Activated T-cell treated with anti-CD3 and anti-CD28 coated beads, Interleukin-2, amount 50 U/mL, for 72 hours (primary cell): ENCODE measurements around the gene RAB3C. TPM values are rescaled to one million over a fixed set of nuclear protein-coding genes. Genes with fewer than 3 reads are reported as not detected.
"Not testable (repeated sequence)": the region's sequence is repeated elsewhere in the genome, so short reads cannot be mapped to it uniquely, and the experiment has no call there.

Experiments
- ATAC-seq, 2 donors: fragments of 150-1000 bp; cut with Tn5 transposase; replicated peaks in 1 of 2; 2 replicates each; pipeline ENCODE4 v1.10.0; 2021; ENCODE audit warnings: moderate library complexity in 2 of 2, mild to moderate bottlenecking in 1 of 2
- DNase-seq, 2 donors: peaks; one replicate each; pipeline ENCODE4 v3.0.0; 2021 to 2022; ENCODE audit warnings: mixed read lengths in 1 of 2
- H3K27ac Mint-ChIP-seq: one replicate; pipeline ENCODE4 v1.8.0; 2022; ENCODE audit warnings: mild to moderate bottlenecking, moderate library complexity, mixed read lengths
- H3K27me3 Mint-ChIP-seq: one replicate; pipeline ENCODE4 v1.8.0; 2022; ENCODE audit warnings: low read depth, mixed read lengths
- H3K36me3 Mint-ChIP-seq, 2 donors: one replicate each; pipeline ENCODE4 v1.8.0; 2022; ENCODE audit warnings: mixed read lengths in 2 of 2, mild to moderate bottlenecking in 1 of 2; ENCODE audit not compliant: insufficient read depth in 2 of 2
- H3K4me1 Mint-ChIP-seq: one replicate; pipeline ENCODE4 v1.8.0; 2022; ENCODE audit warnings: low read depth, mixed read lengths
- H3K4me3 Mint-ChIP-seq, 2 donors: one replicate each; pipeline ENCODE4 v1.8.0; 2022; ENCODE audit warnings: mild to moderate bottlenecking in 2 of 2, mixed read lengths in 2 of 2, moderate library complexity in 2 of 2
- H3K9me3 Mint-ChIP-seq, 2 donors: one replicate each; pipeline ENCODE4 v1.8.0; 2022; ENCODE audit warnings: mixed read lengths in 2 of 2
- total RNA-seq, 2 donors: library from RNA; stranded (reverse); gene quantifications; one replicate each; pipeline ENCODE4 v1.2.3, GENCODE V29; 2022

Gene RAB3C, protein sequence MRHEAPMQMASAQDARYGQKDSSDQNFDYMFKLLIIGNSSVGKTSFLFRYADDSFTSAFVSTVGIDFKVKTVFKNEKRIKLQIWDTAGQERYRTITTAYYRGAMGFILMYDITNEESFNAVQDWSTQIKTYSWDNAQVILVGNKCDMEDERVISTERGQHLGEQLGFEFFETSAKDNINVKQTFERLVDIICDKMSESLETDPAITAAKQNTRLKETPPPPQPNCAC
- not detected for total RNA-seq

DNA sequence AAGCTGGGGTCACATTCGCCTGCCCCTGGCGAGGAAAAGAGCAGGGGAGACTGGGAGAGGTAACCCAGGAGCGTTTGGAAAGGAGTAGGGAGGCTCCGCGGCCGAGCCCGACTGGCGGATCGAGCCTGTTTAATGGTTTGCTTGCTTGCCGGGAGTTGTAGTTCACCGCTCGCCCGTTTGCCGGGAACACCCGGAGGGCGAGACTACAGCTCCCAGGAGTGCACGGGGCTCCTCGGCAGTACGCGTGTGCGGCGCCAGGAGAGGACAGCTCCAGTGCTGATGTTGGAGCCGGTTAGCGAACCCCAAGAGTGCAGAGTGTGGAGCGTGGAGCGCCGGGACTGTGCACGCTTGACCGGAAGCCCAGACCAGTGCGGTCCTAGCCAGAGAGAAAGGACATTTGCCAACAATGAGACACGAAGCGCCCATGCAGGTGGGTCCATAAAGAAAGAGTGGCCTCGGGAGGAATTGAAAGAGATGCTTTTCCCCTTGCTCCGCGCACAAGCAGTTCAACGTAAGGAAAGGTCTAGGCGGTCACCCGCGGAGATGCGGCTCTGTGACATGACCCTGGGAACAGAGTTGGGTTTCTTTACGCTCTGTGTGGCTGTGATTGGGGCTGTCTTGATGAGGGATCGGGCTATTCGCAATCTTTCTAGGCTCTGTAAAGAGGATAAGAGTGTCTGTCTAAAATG lies at the start of gene RAB3C:
RAB3C (plus strand) TSS at position 273 of the 689 bp plus-strand sequence; CDS start at position 407, 134 bp downstream.
- H3K9me3 Mint-ChIP-seq: no peaks in the 10 kb centered on the region
- no peak within 1 kb of the TSS for H3K27ac Mint-ChIP-seq
- DNase-seq (peak; percentile 65 to 77), ATAC-seq (peak; percentile 100)
- H3K4me1 Mint-ChIP-seq: peaks cover 22% of the 10 kb centered on the region
- peak within 1 kb of the TSS; percentile 86 to 87 for H3K4me3 Mint-ChIP-seq
- H3K27me3 Mint-ChIP-seq: peaks cover 42% of the 10 kb centered on the region
- H3K36me3 Mint-ChIP-seq: peaks cover 0 to 2% of the 10 kb centered on the region in 2 donors

DNA sequence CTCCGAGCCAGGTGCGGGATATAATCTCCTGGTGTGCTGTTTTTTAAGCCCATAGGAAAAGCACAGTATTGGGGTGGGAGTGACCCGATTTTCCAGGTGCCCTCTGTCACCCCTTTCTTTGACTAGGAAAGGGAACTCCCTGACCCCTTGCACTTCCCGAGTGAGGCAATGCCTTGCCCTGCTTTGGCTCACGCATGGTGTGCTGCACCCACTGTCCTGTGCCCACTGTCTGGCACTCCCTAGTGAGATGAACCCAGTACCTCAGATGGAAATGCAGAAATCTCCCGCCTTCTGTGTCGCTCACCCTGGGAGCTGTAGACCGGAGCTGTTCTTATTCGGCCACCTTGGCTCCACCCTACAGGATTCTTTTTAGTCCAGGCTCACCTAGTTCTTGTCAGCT lies 40.9 kb upstream of the RAB3C start:
- not testable (repeated sequence) for DNase-seq, ATAC-seq

DNA sequence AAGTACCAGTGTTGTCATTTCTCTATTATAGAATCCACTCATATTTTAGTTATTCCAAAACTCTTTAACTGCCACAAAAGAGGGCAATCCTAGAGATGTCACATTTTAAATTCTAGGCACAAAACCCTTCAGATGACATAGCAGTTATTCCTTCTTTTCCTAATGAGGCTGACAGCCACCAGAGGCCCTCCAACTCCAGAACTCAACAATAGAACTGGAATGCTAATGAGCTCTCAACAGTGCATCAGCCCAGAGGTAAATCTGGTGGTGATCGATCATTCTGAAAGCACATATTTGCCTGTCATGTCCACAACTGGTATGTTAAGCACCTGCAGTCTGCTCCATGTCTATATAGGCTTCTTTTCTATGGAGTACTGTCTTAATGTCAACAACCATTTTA lies 40.2 kb upstream of the RAB3C start:
- Mint-ChIP-seq H3K36me3 (peaks cover 0 to 2% of the 10 kb centered on the region in 2 donors), H3K4me3 (no peak overlapping the region), H3K9me3 (peaks cover 2 to 7% of the 10 kb centered on the region in 2 donors), H3K4me1 (no peaks in the 10 kb centered on the region), H3K27me3 (no peaks in the 10 kb centered on the region), H3K27ac (no peak overlapping the region)
- DNase-seq (no peak), ATAC-seq (no peak)

More for the DNA sequence above, 40.9 kb upstream of the RAB3C start:
- H3K4me3 Mint-ChIP-seq, H3K27me3 Mint-ChIP-seq, H3K4me1 Mint-ChIP-seq, H3K36me3 Mint-ChIP-seq, H3K9me3 Mint-ChIP-seq, H3K27ac Mint-ChIP-seq: not testable (repeated sequence)

DNA sequence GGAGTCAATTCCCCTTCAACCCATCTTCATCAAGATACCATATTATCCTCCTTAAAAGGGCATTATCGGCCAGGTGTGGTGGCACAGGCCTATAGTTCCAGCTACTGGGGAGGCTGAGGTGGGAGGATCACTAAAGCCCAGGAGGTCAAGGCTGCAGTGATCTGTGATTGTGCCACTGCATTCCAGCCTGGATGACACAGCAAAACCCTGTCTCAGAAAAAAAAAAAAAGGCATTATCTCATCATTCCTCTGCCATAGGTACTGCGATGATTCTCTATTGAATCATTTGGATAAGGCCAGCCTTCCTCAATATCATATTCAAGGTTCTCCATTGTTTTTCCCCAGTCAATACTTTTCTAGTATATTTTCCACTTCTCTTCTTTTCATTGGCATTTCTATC lies 39.2 kb upstream of the RAB3C start:
- no peak for DNase-seq
- Mint-ChIP-seq H3K36me3 (peaks cover 0 to 2% of the 10 kb centered on the region in 2 donors), H3K27ac (no peak overlapping the region), H3K9me3 (peaks cover 0 to 8% of the 10 kb centered on the region in 2 donors), H3K27me3 (no peaks in the 10 kb centered on the region), H3K4me3 (no peak overlapping the region), H3K4me1 (no peaks in the 10 kb centered on the region)
- no peak for ATAC-seq

DNA sequence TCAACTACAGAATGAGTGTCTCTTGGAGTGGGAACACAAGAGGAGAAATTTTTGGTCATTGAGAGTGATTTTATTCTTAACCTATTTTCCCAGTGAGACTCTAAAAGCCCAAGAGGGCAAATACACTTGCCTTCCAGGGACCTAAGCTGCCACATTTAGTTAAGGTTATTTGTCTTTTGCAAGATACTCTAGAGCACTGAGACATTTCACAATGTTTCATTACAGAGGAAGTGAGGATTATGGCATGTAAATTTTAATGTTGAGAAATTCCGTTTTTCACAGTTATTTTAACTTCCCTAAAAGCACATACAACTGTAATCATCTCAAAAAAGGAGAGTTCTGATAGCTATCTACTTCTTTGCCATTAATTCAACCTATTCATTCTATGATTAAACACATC lies 38.7 kb upstream of the RAB3C start:
- no peak for ATAC-seq
- Mint-ChIP-seq H3K36me3 (peaks cover 0 to 2% of the 10 kb centered on the region in 2 donors), H3K9me3 (peaks cover 0 to 6% of the 10 kb centered on the region in 2 donors), H3K4me3 (no peak overlapping the region), H3K4me1 (no peaks in the 10 kb centered on the region), H3K27ac (no peak overlapping the region), H3K27me3 (no peaks in the 10 kb centered on the region)
- no peak for DNase-seq

DNA sequence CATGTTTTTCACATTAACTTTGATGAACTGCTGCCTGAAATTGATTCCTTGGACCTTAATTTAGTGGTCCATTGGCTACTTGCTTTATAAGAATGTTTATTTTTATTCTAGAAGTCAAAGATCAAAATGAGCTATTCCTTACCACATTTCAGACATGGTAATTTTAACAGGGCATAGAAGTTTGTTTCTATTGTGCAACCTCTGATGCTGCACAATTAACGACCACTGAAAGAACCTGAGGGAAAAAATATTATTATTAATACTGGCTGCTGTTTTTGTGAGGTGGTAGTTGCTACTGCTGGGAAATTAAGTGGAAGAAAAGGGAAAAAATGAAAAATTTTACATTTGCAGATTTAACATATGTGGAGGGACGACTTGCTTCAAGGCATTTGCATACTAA lies 37.9 kb upstream of the RAB3C start:
- Mint-ChIP-seq H3K36me3 (peaks cover 0 to 2% of the 10 kb centered on the region in 2 donors), H3K4me1 (no peaks in the 10 kb centered on the region), H3K27ac (no peak overlapping the region), H3K27me3 (no peaks in the 10 kb centered on the region), H3K9me3 (peaks cover 0 to 6% of the 10 kb centered on the region in 2 donors), H3K4me3 (no peak overlapping the region)
- ATAC-seq: no peak
- no peak for DNase-seq

DNA sequence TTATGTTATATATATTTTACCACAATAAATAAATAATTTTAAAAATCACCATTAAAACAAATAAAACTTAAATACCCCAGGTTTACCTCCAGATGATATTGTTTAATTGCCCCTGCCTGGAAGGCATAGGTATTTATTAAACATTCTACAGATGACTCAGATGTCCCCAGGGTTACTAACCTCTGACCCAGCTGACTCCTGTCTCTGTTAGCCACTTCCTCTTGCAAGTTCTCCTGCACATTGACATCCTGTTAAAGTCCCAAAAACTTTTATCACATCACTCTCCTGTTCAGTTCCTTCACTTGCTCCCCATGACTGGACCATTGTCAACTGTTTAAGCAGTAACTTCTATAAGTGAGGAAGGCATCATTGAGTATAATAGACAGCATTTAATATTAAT lies 37.0 kb upstream of the RAB3C start:
- H3K36me3 Mint-ChIP-seq: peaks cover 0 to 2% of the 10 kb centered on the region in 2 donors
- H3K4me3 Mint-ChIP-seq: no peak overlapping the region
- no peaks in the 10 kb centered on the region for H3K27me3 Mint-ChIP-seq
- no peak for DNase-seq
- H3K9me3 Mint-ChIP-seq: peaks cover 0 to 6% of the 10 kb centered on the region in 2 donors
- H3K4me1 Mint-ChIP-seq: no peaks in the 10 kb centered on the region
- H3K27ac Mint-ChIP-seq: no peak overlapping the region
- ATAC-seq: no peak

DNA sequence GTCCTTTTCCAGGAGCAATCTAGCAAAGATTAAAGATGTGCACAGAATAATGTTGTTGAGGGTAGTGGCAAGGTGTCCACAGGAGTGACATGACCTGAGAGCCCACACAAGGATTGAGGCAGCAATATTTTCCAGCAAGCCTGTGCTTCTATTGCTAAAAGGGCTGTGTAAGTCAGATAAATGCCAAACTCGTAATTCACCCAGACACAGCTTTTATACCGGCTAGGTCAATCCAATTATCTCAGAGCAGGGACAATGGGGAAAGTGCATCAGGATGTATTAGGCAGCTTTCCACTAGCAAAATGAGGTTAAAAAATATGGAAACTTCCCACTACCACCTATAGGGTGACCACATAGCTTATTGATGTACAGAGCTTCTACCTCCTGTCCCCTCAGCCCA lies 34.8 kb upstream of the RAB3C start:
- Mint-ChIP-seq H3K27ac (no peak overlapping the region), H3K4me3 (no peak overlapping the region), H3K27me3 (no peaks in the 10 kb centered on the region), H3K4me1 (no peaks in the 10 kb centered on the region), H3K36me3 (no peaks in the 10 kb centered on the region), H3K9me3 (peaks cover 1 to 2% of the 10 kb centered on the region in 2 donors)
- no peak for ATAC-seq
- no peak for DNase-seq

DNA sequence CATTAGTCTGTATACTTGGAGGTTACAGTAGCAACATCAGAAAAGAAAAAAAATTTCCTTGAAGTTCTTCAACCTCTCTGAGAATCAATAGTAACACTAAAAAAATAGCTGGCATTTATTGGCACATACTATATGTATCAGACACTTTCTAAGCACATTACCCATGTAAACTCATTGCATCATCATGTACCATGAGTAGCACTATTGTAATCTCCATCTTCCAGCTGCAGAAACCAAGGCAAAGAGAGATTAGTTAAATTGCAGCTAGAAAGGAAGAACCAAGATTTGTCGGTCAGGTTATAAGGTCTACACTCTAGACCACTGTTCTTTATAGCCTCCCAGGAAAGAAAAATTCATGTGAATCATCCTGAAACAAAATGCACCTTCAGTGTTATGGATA lies 31.4 kb upstream of the RAB3C start:
- no peak overlapping the region for H3K27ac Mint-ChIP-seq
- no peak overlapping the region for H3K4me3 Mint-ChIP-seq
- no peaks in the 10 kb centered on the region for H3K4me1 Mint-ChIP-seq
- ATAC-seq (no peak), DNase-seq (no peak)
- H3K36me3 Mint-ChIP-seq: no peaks in the 10 kb centered on the region
- peaks cover 1 to 2% of the 10 kb centered on the region in 2 donors for H3K9me3 Mint-ChIP-seq
- H3K27me3 Mint-ChIP-seq: no peaks in the 10 kb centered on the region

DNA sequence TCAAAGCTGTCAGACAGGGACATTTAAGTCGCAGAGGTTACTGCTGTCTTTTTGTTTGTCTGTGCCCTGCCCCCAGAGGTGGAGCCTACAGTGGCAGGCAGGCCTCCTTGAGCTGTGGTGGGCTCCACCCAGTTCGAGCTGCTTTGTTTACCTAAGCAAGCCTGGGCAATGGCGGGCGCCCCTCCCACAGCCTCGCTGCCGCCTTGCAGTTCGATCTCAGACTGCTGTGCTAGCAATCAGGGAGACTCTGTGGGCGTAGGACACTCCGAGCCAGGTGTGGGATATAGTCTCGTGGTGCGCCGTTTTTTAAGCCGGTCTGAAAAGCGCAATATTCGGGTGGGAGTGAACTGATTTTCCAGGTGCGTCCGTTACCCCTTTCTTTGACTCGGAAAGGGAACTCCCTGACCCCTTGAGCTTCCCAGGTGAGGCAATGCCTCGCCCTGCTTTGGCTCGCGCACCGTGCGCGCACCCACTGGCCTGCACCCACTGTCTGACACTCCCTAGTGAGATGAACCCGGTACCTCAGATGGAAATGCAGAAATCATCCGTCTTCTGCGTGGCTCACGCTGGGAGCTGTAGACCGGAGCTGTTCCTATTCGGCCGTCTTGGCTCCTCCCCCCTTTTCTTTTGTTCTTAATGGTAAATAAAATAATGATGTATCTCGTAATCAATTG lies 25.1 kb upstream of the RAB3C start:
- H3K4me1 Mint-ChIP-seq, ATAC-seq, DNase-seq, H3K4me3 Mint-ChIP-seq, H3K36me3 Mint-ChIP-seq, H3K9me3 Mint-ChIP-seq, H3K27me3 Mint-ChIP-seq, H3K27ac Mint-ChIP-seq: not testable (repeated sequence)

DNA sequence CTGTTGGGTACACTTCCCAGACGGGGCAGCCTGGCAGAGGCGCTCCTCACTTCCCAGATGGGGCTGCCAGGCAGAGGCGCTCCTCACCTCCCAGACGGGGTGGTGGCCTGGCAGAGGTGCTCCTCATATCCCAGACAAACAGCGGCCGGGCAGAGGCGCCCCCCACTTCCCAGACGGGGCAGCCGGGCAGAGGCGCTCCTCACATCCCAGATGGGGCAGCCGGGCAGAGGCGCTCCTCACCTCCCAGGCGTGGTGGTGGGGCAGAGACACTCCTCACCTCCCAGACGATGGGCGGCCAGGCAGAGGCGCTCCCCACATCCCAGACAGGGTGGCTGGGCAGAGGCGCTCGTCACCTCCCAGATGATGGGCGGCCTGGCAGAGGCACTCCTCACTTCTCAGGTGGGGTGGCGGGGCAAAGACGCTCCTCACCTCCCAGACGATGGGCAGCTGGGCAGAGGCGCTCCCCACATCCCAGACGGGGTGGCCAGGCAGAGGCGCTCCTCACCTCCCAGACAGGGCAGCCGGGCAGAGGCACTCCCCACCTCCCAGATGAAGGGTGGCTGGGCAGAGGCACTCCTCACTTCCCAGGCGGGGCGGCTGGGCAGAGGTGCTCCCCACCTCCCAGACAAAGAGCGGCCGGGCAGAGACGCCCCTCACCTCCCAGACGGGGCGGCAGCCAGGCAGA lies 19.7 kb upstream of the RAB3C start:
- H3K27me3 Mint-ChIP-seq, H3K36me3 Mint-ChIP-seq: not testable (repeated sequence)

DNA sequence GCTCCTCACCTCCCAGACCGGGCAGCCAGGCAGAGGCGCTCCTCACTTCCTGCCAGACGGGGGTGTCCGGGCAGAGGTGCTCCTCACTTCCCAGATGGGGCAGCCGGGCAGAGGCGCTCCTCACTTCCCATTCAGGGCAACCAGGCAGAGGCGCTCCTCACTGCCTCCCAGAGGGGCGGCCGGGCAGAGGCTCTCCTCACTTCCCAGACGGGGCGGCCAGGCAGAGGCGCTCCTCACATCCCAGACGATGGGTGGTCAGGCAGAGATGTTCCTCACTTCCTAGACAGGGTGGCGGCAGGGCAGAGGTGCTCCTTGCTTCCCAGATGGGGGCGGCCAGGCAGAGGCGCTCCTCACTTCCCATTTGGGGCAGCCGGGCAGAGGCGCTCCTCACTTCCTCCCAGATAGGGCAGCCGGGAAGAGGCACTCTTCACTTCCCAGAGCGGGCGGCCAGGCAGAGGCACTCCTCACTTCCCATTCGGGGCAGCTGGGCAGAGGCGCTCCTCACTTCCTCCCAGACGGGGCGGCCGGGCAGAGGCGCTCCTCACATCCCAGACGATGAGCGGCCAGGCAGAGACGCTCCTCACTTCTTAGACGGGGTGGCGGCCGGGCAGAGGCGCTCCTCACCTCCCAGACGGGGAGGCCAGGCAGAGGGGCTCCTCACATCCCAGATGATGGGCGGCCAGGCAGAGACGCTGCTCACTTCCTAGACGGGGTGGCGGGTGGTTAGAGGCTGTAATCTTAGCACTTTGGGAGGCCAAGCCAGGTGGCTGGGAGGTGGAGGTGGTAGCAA lies 18.6 kb upstream of the RAB3C start:
- H3K4me1 Mint-ChIP-seq, ATAC-seq, DNase-seq, H3K36me3 Mint-ChIP-seq, H3K27me3 Mint-ChIP-seq, H3K9me3 Mint-ChIP-seq, H3K27ac Mint-ChIP-seq, H3K4me3 Mint-ChIP-seq: not testable (repeated sequence)

More for the DNA sequence above, 19.7 kb upstream of the RAB3C start:
- H3K9me3 Mint-ChIP-seq, H3K27ac Mint-ChIP-seq, ATAC-seq, DNase-seq, H3K4me3 Mint-ChIP-seq, H3K4me1 Mint-ChIP-seq: not testable (repeated sequence)
